Measurements from ENCODE around the gene DACH2. TPM values are rescaled to one million over a fixed set of nuclear protein-coding genes. Genes with fewer than 3 reads are reported as not detected.

The DACH2 gene
- total RNA-seq, 6 donors from 2014 or later, result not detected

- H3K9me3 ChIP-seq, result peaks cover 0 to 29% (median 0%) of the 10 kb centered on the region in 4 donors
- H3K36me3 ChIP-seq, result no peaks in the 10 kb centered on the region
- no peak overlapping the region for H3K4me3 ChIP-seq
- TF ChIP-seq POLR2AphosphoS5 (IDR thresholded peaks at IDR 0.05) (no peak), EP300 (IDR thresholded peaks at IDR 0.05) (no peak), CTCF (IDR thresholded peaks at IDR 0.05) (no peak), POLR2A (IDR thresholded peaks at IDR 0.05) (no peak)
- H3K4me1 ChIP-seq, result no peaks in the 10 kb centered on the region
- H3K27me3 ChIP-seq, result no peaks in the 10 kb centered on the region
- no peak for DNase-seq
- 85 to 97% methylated on average over 3 of the region's 3 CpGs for WGBS, 2 donors
- no peak overlapping the region for H3K27ac ChIP-seq
- ATAC-seq (ENCODE audit: low FRiP score in 2 of 2), result no peak
Measured at GRCh38 chrX:86322913-86323312, 174.7 kb downstream of the DACH2 start.

DNA sequence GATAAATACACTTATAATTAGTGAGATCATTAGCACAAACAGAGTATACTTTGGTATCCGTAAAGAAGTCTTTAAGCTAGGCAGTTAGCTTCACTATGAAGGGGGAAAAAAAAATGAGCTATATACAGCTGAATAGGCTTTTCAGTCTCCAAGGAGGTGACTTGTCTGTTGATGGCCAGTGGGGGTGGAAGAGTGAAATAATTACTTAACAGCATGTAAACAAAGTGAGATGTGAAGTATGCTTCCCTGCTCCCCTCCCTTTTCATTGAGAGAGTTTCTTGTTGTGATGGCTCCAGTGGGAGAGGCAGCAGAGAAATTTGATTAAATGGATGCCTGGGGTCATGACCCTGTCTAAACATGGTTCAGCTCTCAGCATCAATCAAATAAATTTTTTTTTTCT is 180.9 kb downstream of the DACH2 start:
- TF ChIP-seq POLR2AphosphoS5 (IDR thresholded peaks at IDR 0.05), result no peak
- TF ChIP-seq EP300 (IDR thresholded peaks at IDR 0.05), result no peak
- no peak for TF ChIP-seq POLR2A (IDR thresholded peaks at IDR 0.05)
- TF ChIP-seq CTCF (IDR thresholded peaks at IDR 0.05), result no peak

GRCh38 chrX:86348669-86349068 is 200.4 kb downstream of the DACH2 start:
- ATAC-seq (ENCODE audit: low FRiP score in 2 of 2) (no peak), DNase-seq (no peak)
- TF ChIP-seq CTCF (IDR thresholded peaks at IDR 0.05), result no peak
- TF ChIP-seq EP300 (IDR thresholded peaks at IDR 0.05), result no peak
- TF ChIP-seq POLR2AphosphoS5 (IDR thresholded peaks at IDR 0.05), result no peak
- no peak for TF ChIP-seq POLR2A (IDR thresholded peaks at IDR 0.05)
- no peaks in the 10 kb centered on the region for H3K36me3 ChIP-seq
- WGBS, 2 donors, result 40 to 66% methylated on average over 2 to 3 of the region's 4 CpGs
- no peak overlapping the region for H3K27ac ChIP-seq
- no peaks in the 10 kb centered on the region for H3K9me3 ChIP-seq
- no peaks in the 10 kb centered on the region for H3K4me1 ChIP-seq
- H3K27me3 ChIP-seq, result no peaks in the 10 kb centered on the region
- no peak overlapping the region for H3K4me3 ChIP-seq

More for the DNA sequence above, 180.9 kb downstream of the DACH2 start:
- 63 to 65% methylated on average over 1 of the region's 1 CpG for WGBS, 2 donors
- Histone ChIP-seq H3K27ac (no peak overlapping the region), H3K4me3 (no peak overlapping the region), H3K4me1 (no peaks in the 10 kb centered on the region), H3K9me3 (no peaks in the 10 kb centered on the region), H3K36me3 (no peaks in the 10 kb centered on the region), H3K27me3 (no peaks in the 10 kb centered on the region)
- no peak for ATAC-seq (ENCODE audit: low FRiP score in 2 of 2)
- no peak for DNase-seq

DNA sequence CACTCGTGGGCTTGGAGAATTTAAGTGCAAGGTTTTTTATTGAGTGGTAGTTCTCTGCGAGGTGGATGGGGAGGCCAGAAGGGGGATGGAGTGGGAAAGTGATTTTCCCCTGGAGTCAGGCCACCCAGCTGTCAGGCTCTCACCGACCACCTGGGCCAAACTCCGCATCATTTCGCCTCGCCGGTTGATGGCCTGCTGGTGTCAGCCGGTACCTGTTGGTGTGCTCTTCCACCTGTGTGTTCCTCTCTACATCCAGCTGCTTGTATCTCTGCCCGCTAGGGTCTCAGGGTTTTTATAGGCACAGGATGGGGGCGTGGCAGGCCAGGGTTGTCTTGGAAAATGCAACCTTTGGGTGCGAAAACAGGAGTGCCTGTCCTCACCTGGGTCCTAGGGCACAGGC is 200.9 kb downstream of the DACH2 start:
- DNase-seq (no peak), ATAC-seq (ENCODE audit: low FRiP score in 2 of 2) (no peak)
- no peaks in the 10 kb centered on the region for H3K36me3 ChIP-seq
- H3K4me1 ChIP-seq, result no peaks in the 10 kb centered on the region
- no peak overlapping the region for H3K4me3 ChIP-seq
- no peaks in the 10 kb centered on the region for H3K9me3 ChIP-seq
- WGBS, 2 donors, result 68 to 100% methylated on average over 2 to 11 of the region's 11 CpGs
- TF ChIP-seq CTCF (IDR thresholded peaks at IDR 0.05) (no peak), POLR2A (IDR thresholded peaks at IDR 0.05) (no peak), POLR2AphosphoS5 (IDR thresholded peaks at IDR 0.05) (no peak), EP300 (IDR thresholded peaks at IDR 0.05) (no peak)
- H3K27ac ChIP-seq, result no peak overlapping the region
- H3K27me3 ChIP-seq, result no peaks in the 10 kb centered on the region

DNA sequence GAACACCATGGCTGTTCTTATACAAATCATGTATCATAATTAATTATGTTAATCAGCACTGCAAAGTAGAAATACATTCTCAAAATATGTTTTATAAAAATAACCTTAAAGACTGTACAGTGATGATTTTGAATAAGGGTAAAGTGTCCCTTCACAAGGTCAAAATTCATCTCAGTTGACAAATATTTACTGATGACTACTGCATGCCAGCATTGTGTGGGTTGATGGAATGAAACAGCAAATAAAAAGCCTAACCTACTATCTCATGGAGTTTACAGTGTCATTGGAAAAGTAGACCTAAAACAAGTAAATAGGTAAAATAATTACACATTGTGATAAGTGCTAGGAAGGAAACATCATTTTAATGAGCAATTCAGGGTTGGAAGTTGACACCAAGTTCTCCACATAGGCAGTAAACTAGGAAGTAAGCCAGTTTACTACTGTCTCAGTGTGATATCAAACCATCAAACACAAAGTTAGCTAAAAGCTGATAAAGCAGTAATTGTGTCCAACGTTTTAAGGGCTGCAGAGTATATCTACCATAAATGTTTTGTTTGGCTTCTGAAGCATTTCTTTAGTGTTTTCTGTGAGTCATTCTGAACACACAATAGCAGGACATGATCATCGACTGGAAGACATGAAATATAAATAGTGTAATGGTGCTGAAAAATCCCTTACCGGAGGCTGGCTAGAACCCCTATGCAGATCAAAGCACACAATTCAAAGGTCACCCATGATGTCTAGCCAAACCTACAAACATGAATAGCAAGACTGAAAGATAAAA is 221.8 kb downstream of the DACH2 start:
- no peak for DNase-seq
- TF ChIP-seq EP300 (IDR thresholded peaks at IDR 0.05) (no peak), POLR2A (IDR thresholded peaks at IDR 0.05) (no peak), POLR2AphosphoS5 (IDR thresholded peaks at IDR 0.05) (no peak), CTCF (IDR thresholded peaks at IDR 0.05) (no peak)
- Histone ChIP-seq H3K36me3 (no peaks in the 10 kb centered on the region), H3K27me3 (no peaks in the 10 kb centered on the region), H3K9me3 (no peaks in the 10 kb centered on the region), H3K4me1 (no peaks in the 10 kb centered on the region), H3K4me3 (no peak overlapping the region), H3K27ac (no peak overlapping the region)
- 39 to 45% methylated on average over 3 of the region's 3 CpGs for WGBS, 2 donors
- no peak for ATAC-seq (ENCODE audit: low FRiP score in 2 of 2)

Data from upper lobe of left lung (tissue), 6 donors.